Measurements from ENCODE around the gene MZB1. TPM values are rescaled to one million over a fixed set of nuclear protein-coding genes. Genes with fewer than 3 reads are reported as not detected.

MZB1 gene, protein sequence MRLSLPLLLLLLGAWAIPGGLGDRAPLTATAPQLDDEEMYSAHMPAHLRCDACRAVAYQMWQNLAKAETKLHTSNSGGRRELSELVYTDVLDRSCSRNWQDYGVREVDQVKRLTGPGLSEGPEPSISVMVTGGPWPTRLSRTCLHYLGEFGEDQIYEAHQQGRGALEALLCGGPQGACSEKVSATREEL
- 10 to 100 TPM; 39.9 to 55.2 TPM for total RNA-seq

GRCh38 chr5:139389701-139390638 lies at the start of gene MZB1:
TSS of gene MZB1 (minus strand) at chr5:139389913. CDS start at chr5:139389856, 57 bp downstream.
- H3K36me3 Mint-ChIP-seq (ENCODE audit: low read depth) = peaks cover 45% of the 10 kb centered on the region
- H3K4me1 Mint-ChIP-seq = peaks cover 27% of the 10 kb centered on the region
- no peaks in the 10 kb centered on the region for H3K27me3 Mint-ChIP-seq
- ATAC-seq (replicated peaks) = peak; percentile 77
- H3K4me3 Mint-ChIP-seq = peak within 1 kb of the TSS; percentile 97
- H3K27ac Mint-ChIP-seq = peak within 1 kb of the TSS; percentile 99
- H3K9me3 Mint-ChIP-seq = no peaks in the 10 kb centered on the region

GRCh38 chr5:139439013-139439903 lies 49.5 kb upstream of the MZB1 start, which contains the start of gene DNAJC18:
TSS of gene DNAJC18 (minus strand) at chr5:139439525. CDS start at chr5:139439445, 80 bp downstream.
- Mint-ChIP-seq H3K4me3 (peak within 1 kb of the TSS; percentile 87), H3K27me3 (no peaks in the 10 kb centered on the region), H3K36me3 (ENCODE audit: low read depth) (peaks cover 43% of the 10 kb centered on the region), H3K4me1 (peaks cover 37% of the 10 kb centered on the region), H3K27ac (peak within 1 kb of the TSS; percentile 98), H3K9me3 (no peaks in the 10 kb centered on the region)
- peak; percentile 82 for ATAC-seq (replicated peaks)

DNA sequence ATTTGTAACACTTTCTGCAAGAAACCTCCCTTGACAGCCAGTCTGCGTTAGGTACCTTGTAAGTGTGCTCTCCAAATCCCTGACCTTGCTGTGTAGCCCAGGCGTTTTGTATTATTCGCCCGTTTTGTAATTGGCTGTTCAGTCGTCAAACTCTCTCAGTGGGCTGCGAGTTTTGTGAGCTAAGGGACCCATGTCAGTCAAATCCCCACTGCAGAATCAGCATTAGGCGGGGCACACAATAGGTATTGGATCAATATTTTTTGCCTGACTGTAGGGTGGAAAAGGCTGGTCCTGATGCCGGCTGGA lies 48.9 kb upstream of the MZB1 start:
- H3K4me3 Mint-ChIP-seq = peak overlapping the region; percentile 87
- H3K4me1 Mint-ChIP-seq = peaks cover 35% of the 10 kb centered on the region
- peak overlapping the region; percentile 98 for H3K27ac Mint-ChIP-seq
- no peaks in the 10 kb centered on the region for H3K27me3 Mint-ChIP-seq
- no peak for ATAC-seq (replicated peaks)
- H3K9me3 Mint-ChIP-seq = no peaks in the 10 kb centered on the region
- peaks cover 43% of the 10 kb centered on the region for H3K36me3 Mint-ChIP-seq (ENCODE audit: low read depth)

DNA sequence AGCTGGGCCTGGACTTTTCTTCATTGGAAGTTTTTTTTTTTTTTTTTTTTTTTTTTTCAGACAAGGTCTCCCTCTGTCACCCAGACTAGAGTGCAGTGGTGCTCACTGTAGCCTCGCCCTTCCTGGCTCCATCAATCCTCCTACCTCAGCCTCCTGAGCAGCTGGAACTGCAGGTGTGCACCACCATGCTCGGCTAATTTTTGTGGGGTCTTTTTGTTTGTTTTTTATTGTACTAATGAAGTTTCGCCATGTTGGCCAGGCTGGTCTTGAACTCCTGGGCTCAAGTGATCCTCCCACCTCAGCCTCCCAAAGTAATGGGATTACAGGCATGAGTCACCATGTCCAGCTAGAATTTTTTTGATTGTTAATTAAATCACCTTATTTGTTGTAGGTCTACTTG lies 46.0 kb upstream of the MZB1 start:
- no peaks in the 10 kb centered on the region for H3K27me3 Mint-ChIP-seq
- no peaks in the 10 kb centered on the region for H3K9me3 Mint-ChIP-seq
- H3K27ac Mint-ChIP-seq = no peak overlapping the region
- no peak for ATAC-seq (replicated peaks)
- peaks cover 21% of the 10 kb centered on the region for H3K4me1 Mint-ChIP-seq
- H3K36me3 Mint-ChIP-seq (ENCODE audit: low read depth) = peaks cover 62% of the 10 kb centered on the region
- H3K4me3 Mint-ChIP-seq = no peak overlapping the region

- ATAC-seq (replicated peaks) = peak; percentile 23
- no peak overlapping the region for H3K4me3 Mint-ChIP-seq
- no peak overlapping the region for H3K27ac Mint-ChIP-seq
- peaks cover 78% of the 10 kb centered on the region for H3K36me3 Mint-ChIP-seq (ENCODE audit: low read depth)
- no peaks in the 10 kb centered on the region for H3K4me1 Mint-ChIP-seq
- H3K9me3 Mint-ChIP-seq = no peaks in the 10 kb centered on the region
- H3K27me3 Mint-ChIP-seq = no peaks in the 10 kb centered on the region
Observed at GRCh38 chr5:139431706-139432105, 42.0 kb upstream of the MZB1 start.

DNA sequence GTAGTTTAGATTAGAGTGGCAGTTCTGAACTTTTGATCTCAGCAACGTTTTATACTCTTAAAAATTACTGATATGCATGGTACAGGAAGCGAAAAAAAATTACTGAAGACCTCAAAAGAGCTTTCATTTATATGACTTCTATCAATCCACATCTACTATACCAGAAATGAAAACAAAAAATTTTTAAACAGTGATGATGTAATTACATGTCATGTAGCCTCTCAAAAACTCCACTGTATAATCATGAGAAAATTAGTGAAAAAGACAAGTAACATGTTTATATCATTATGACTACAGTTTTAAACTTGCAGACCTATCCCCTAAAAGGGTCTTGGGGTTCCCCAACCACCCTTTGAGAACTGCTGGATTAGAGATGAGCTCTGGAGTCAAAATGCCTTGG lies 40.3 kb upstream of the MZB1 start:
- H3K27me3 Mint-ChIP-seq = no peaks in the 10 kb centered on the region
- no peaks in the 10 kb centered on the region for H3K4me1 Mint-ChIP-seq
- H3K4me3 Mint-ChIP-seq = no peak overlapping the region
- no peaks in the 10 kb centered on the region for H3K9me3 Mint-ChIP-seq
- peak overlapping the region; percentile 50 for H3K27ac Mint-ChIP-seq
- peaks cover 76% of the 10 kb centered on the region for H3K36me3 Mint-ChIP-seq (ENCODE audit: low read depth)
- peak; percentile 66 for ATAC-seq (replicated peaks)

DNA sequence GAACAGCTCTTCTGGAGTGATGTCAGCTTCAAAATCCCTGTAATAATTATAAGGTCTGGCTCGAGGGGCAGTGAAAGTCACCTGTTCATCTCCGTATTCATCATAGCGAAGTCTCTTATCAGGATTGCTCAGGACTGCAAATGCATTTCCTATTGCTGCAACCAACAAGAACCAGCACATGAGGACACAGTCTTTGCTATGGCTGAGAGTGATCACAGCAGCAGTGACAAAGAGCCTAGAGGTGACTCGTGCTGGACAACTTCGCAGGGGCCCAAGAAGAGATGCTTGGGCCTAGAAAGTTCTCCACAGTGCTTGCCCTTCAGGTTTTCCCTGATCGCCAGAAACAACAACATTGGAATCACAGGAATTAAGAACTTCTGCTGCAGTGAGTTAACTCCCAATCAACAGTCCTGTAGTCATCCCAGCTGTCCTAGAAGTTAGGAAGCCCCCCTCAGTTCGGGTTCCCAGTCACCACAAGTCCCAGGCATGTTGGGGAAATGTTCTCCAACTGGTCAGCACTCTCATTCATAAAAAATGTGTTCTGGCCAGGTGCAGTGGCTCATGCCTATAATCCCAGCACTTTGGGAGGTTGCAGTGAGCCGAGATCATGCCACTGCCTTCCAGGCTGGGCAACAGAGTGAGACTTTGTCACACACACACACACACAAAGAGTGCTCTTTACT lies 36.6 kb upstream of the MZB1 start:
- Mint-ChIP-seq H3K4me3 (no peak overlapping the region), H3K27ac (no peak overlapping the region), H3K36me3 (ENCODE audit: low read depth) (peaks cover 93% of the 10 kb centered on the region), H3K9me3 (no peaks in the 10 kb centered on the region), H3K4me1 (peaks cover 6% of the 10 kb centered on the region), H3K27me3 (no peaks in the 10 kb centered on the region)
- ATAC-seq (replicated peaks) = no peak

DNA sequence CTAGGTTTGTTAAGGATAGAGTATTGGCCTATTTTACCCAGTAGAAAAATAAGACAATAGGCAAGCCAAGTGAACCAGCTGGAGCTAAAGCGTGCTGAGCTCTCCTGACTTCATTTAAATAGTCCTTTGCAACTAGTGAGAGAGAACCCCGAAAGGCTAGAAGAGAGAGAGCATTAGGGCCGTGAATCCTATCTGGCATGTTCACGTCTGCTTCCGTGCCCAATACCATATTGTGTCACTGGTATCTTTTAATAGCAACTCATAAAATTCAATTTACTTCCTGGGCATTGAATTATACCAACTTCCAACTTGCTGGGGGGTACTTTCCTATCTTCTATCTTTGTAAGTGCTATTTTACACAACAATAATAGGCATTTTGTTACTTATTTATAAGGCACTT lies 35.8 kb upstream of the MZB1 start:
- Mint-ChIP-seq H3K36me3 (ENCODE audit: low read depth) (peaks cover 95% of the 10 kb centered on the region), H3K27me3 (no peaks in the 10 kb centered on the region), H3K4me1 (peaks cover 6% of the 10 kb centered on the region), H3K9me3 (no peaks in the 10 kb centered on the region), H3K27ac (no peak overlapping the region), H3K4me3 (no peak overlapping the region)
- ATAC-seq (replicated peaks) = no peak

- Mint-ChIP-seq H3K36me3 (ENCODE audit: low read depth) (peaks cover 96% of the 10 kb centered on the region), H3K27ac (peak overlapping the region; percentile 65), H3K4me1 (peaks cover 6% of the 10 kb centered on the region), H3K4me3 (peak overlapping the region; percentile 27), H3K9me3 (no peaks in the 10 kb centered on the region), H3K27me3 (no peaks in the 10 kb centered on the region)
- peak; percentile 92 for ATAC-seq (replicated peaks)
Observed at GRCh38 chr5:139422307-139422893, 32.7 kb upstream of the MZB1 start.

DNA sequence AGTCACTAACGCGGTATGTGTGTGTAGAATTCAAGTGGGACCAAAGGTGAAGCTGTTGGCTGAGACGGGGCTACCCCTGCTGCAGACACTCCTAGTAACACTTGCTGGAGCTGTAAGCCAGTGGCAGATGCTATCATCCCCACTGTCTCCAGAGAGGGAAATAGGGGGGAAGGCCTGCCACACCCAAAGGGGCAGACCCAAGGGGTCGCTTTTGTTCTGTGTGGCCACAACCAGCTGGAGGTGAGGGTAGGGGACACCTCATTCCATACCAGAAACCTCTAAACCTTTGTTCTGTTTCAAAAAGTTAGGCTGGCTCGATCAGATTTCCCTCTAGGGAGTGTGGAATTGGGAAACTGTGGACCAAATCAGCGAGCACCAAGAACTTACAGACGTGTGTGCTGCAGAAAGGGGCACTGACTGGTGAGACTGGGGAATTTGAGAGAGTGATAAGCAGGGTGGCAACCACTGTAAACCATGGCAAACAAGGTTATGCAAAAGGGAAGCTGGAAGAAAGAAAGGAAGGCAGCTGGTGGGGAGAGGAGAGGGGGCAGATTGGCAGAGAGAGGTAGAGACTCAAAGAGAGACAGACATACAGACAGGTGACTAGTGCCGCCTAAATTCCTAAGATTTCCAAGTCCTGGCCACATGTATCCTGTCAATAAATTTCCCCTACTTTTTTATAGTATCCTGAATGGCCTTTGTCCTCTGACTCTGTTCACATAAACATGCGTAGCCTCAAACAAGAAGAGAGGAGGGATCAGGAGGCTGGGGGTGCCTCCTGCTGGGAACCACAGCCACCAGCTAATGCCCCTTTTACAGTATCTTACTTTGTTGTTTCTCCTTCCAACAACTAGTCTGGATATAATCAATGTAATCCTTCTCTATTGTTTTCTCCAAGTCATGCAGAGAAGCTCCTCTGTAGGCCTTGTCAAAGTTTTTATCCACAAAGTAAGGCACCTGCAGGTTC lies 29.8 kb upstream of the MZB1 start:
- H3K27me3 Mint-ChIP-seq = no peaks in the 10 kb centered on the region
- no peak overlapping the region for H3K4me3 Mint-ChIP-seq
- H3K4me1 Mint-ChIP-seq = peaks cover 29% of the 10 kb centered on the region
- H3K27ac Mint-ChIP-seq = peak overlapping the region; percentile 59
- no peak for ATAC-seq (replicated peaks)
- peaks cover 99% of the 10 kb centered on the region for H3K36me3 Mint-ChIP-seq (ENCODE audit: low read depth)
- H3K9me3 Mint-ChIP-seq = no peaks in the 10 kb centered on the region

DNA sequence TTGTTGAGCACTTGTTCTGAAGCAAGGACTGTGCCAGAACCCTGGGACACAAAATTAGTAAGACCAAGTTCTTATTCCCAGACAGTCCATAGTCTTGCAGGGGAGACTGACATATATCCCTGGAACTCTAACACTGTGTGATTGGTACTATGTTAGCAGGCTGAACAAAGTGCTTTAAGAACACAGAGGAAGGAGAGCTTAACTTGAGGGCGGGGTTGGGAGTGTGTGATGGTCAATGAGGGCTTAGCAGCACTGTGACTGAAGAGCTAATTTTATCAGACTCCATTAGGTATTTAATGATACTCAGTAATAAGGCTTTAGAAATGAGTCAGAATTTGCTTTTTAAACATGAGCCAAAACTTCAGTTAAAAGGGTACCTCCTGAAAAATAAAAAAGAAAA lies 29.1 kb upstream of the MZB1 start:
- ATAC-seq (replicated peaks) = no peak
- Mint-ChIP-seq H3K36me3 (ENCODE audit: low read depth) (peaks cover 99% of the 10 kb centered on the region), H3K4me3 (no peak overlapping the region), H3K27me3 (no peaks in the 10 kb centered on the region), H3K4me1 (peaks cover 35% of the 10 kb centered on the region), H3K27ac (peak overlapping the region; percentile 59), H3K9me3 (no peaks in the 10 kb centered on the region)

DNA sequence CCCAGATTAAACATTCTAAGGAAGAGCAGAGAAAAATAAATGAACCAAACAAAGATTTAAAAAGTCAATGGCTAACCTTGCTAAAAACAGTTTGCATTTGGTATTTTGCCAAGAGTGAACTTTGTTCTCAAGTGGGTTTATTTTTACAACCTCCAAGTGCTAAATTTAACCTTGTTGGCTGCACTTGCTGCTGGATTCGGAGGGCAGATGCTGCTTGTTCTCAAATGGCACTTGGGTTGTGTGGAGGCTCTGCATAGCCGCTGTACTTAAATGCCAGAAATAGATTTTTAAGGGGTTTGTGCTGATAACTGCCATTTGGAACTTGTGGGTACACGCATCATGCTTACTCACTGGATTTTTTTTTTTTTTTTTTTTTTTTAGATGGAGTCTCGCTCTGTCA lies 27.5 kb upstream of the MZB1 start:
- Mint-ChIP-seq H3K4me1 (peaks cover 40% of the 10 kb centered on the region), H3K27ac (peak overlapping the region; percentile 99), H3K27me3 (no peaks in the 10 kb centered on the region), H3K9me3 (no peaks in the 10 kb centered on the region), H3K4me3 (peak overlapping the region; percentile 86), H3K36me3 (ENCODE audit: low read depth) (peaks cover 99% of the 10 kb centered on the region)
- no peak for ATAC-seq (replicated peaks)

DNA sequence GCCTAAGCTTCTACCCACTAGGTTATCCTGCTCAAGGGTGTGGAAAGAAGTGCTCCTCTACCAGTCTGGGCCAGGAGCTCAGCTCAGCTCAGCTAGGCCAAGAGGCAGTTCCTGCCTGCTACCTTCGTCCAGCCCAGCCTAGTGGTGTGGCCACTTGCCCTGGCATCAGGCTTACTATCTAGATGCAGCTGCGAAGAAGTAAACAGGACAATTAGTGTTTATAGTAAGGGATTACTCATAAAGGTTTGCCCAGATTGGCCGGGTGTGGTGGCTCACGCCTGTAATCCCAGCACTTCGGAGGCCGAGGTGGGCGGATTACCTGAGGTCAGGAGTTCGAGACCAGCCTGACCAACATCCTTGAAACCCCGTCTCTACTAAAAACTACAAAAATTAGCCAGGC lies 26.9 kb upstream of the MZB1 start:
- peaks cover 99% of the 10 kb centered on the region for H3K36me3 Mint-ChIP-seq (ENCODE audit: low read depth)
- peak overlapping the region; percentile 86 for H3K4me3 Mint-ChIP-seq
- H3K9me3 Mint-ChIP-seq = no peaks in the 10 kb centered on the region
- H3K27me3 Mint-ChIP-seq = no peaks in the 10 kb centered on the region
- peaks cover 37% of the 10 kb centered on the region for H3K4me1 Mint-ChIP-seq
- peak overlapping the region; percentile 99 for H3K27ac Mint-ChIP-seq
- ATAC-seq (replicated peaks) = no peak
